Left cardiac atrium (tissue), 4 donors: ENCODE results near the gene SLIT3. TPM values are rescaled to one million over a fixed set of nuclear protein-coding genes. Genes with fewer than 3 reads are reported as not detected.
"Not testable (repeated sequence)": the region's sequence is repeated elsewhere in the genome, so short reads cannot be mapped to it uniquely, and the experiment has no call there.

ENCODE experiments used
- ATAC-seq, 2 donors: fragments of 200-7000 bp; cut with Tn5 transposase; one replicate each; pipeline ENCODE4 v1.9.1; 2020; ENCODE audit warnings: mild to moderate bottlenecking in 2 of 2, moderate library complexity in 2 of 2
- DNase-seq: peaks from one replicate; pipeline ENCODE4 v3.0.0-alpha.2; 2020
- intact Hi-C, 2 donors: fragments of 100-400 bp; cut with DNase I; formaldehyde crosslinking; loops; one replicate each; pipeline versions ENCODE4 v1.14.1 to v1.15.1; 2022 to 2023
- total RNA-seq, 2 donors: library from RNA; stranded (reverse); fragmentation: NEBNext Ultra II Directional; extraction: Animal tissue kit (Norgen Biotek cat#: 25700); gene quantifications; one replicate each; pipeline ENCODE4 v1.2.1, GENCODE V29; 2021
- donor health status: DM: no; HTN: yes; CAD: no.
- donor health status: DM: no; HTN: yes; CAD: no; lungs with severe emphysema.
- donor health status: DM: yes; HTN: yes; CAD: no.
- donor health status: Dilated cardiomyopathy.

Gene SLIT3
- total RNA-seq, 2 donors from 2014 or later: 71.1 to 117 TPM

DNA sequence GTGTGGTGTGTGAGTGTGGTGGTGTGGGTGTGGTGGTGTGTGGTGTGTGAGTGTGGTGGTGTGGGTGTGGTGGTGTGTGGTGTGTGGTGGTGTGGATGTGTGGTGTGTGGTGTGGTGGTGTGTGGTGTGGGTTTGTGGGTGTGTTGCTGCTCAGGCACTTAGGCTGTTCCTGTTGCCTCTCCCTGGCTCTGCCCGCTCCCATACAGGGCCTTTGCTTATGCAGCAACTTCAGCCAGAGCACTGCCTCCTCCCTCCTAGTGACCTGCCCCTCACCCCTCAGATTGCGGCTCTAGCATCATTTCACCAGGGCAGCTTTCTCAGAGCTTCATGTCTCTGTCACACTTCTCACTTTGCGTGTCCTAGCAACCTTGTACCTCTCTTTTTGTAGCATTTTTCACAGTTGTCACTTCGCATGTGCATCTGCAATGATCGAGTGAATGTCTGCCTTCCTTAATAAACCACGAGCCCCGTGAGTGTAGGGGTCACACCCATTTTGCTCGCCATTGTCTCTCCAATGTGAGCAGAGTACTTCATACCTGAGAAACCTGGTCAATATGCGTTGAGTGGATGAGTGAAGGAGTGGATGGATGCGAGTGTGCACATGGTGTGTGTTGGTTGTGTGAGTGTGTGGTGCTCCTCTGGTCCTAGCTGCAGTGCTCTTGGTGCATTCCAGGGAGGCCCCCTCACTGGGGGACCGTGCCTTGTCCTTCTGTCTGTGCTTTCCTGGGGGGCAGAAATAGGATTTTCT, 553.9 kb downstream of the SLIT3 start:
- ATAC-seq: no peak
- intact Hi-C loops: no loop called here
- no peak for DNase-seq

DNA sequence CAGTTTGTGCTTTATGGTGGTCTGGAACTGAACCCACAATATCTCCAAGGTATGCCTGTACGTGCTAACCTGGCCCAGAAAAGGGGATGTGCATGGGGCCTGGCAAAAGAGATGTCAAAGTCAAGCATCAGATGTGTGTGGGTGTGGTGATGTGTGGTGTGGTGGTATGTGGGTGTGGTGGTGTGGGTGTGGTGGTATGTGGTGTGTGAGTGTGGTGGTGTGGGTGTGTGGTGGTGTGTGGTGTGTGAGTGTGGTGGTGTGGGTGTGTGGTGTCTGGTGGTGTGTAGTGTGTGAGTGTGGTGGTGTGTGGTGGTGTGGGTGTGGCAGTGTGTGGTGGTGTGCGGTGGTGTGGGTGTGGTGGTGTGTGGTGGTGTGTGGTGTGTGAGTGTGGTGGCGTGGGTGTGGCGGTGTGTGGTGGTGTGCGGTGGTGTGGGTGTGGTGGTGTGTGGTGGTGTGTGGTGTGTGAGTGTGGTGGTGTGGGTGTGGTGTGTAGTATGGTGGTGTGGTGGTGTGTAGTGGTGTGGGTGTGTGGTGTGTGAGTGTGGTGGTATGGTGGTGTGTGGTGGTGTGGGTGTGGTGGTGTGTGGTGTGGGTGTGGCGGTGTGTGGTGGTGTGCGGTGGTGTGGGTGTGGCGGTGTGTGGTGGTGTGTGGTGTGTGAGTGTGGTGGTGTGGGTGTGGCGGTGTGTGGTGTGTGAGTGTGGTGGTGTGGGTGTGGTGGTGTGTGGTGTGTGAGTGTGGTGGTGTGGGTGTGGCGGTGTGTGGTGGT, 554.6 kb downstream of the SLIT3 start:
- intact Hi-C loops, ATAC-seq, DNase-seq: not testable (repeated sequence)

GRCh38 chr5:168743617-168744016, 557.3 kb downstream of the SLIT3 start:
- DNase-seq: no peak
- intact Hi-C loops: no loop called here
- no peak for ATAC-seq

- ATAC-seq, intact Hi-C loops, DNase-seq: not testable (repeated sequence)
Observed at GRCh38 chr5:168742311-168742710, 558.6 kb downstream of the SLIT3 start.

DNA sequence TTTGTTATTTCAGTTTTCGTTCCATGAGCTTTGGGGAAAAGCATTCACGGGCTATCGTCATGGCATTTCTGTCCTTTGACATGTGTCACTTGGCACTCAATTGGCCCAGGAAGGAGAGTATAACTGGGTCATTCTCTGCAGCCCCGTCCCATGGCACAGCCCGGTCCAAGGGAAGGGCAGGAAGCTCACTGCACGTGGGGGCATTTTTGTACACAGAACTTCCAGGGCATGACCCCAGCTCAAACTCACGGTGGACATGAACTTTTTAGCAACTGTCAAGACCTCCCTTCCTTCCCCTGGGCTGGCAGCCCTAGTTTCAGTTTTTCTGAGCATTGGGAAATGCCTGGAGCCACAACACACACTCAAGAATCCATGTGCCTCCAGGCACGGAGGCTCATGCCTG, 560.1 kb downstream of the SLIT3 start:
- ATAC-seq: peak; percentile 70 to 85
- peak; percentile 79 for DNase-seq
- intact Hi-C loops: no loop called here

GRCh38 chr5:168740092-168740800, 560.7 kb downstream of the SLIT3 start:
- DNase-seq: peak; percentile 39
- peak; percentile 42 to 43 for ATAC-seq
- intact Hi-C loops: no loop called here

DNA sequence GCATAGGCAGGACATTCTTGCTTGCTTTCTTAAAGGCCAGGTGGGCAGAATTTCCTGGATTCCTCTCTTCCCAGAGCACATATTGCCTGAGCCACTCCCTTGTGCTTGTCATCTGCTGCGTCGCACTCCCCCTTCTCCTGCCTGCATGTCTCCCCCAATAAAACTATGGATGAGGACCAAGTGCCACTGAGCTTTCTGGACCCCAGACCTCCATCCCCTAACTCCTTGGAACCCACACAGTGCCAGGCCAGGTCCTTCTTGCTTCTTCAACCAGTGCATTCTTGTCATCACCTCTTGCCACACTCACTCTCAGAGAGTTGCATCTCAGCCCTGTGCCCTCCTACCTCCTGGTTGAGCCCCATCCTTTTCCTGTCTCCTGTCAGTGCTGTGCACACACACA, 563.9 kb downstream of the SLIT3 start:
- DNase-seq (no peak), ATAC-seq (no peak)
- intact Hi-C loops: loop anchor here in 1 of 2 donors (5.0 kb wide), 1 partner anchor 140 kb away; no protein-coding TSS in a partner anchor

- DNase-seq (peak; percentile 40), ATAC-seq (peak; percentile 71 to 76)
- intact Hi-C loops: loop anchor here in 1 of 2 donors (5.0 kb wide), 1 partner anchor 141 kb away; no protein-coding TSS in a partner anchor
Observed at GRCh38 chr5:168736281-168736831, 564.6 kb downstream of the SLIT3 start.

- ATAC-seq: peak; percentile 83 to 85
- peak; percentile 79 for DNase-seq
- intact Hi-C loops: loop anchor here in 1 of 2 donors (5.0 kb wide), 1 partner anchor 143 kb away; no protein-coding TSS in a partner anchor
Observed at GRCh38 chr5:168734620-168735300, 566.2 kb downstream of the SLIT3 start.

GRCh38 chr5:168734119-168734518, 566.8 kb downstream of the SLIT3 start:
- intact Hi-C loops: no loop called here
- ATAC-seq: no peak
- DNase-seq: no peak

- no peak for ATAC-seq
- no peak for DNase-seq
Observed at GRCh38 chr5:168728546-168729211, 572.3 kb downstream of the SLIT3 start.

DNA sequence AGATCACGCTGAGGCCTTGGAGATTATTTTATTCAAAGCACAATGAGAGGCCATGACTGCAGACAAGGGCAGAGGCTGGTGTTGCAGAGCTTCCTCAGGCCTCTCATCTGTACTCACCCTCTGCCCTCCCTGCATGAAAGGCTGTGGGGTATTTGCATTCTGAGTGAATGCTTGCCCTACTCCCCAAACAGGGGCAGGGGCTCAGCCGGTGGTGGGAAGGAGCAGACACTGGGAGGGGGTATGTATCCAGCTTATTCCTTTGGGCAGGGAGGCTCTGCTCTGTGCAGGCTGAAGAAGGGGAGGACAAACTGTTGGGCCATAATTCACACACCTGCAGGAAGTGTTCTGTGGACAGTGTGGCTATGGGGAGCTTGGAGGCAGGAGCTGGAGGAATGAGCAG, 573.4 kb downstream of the SLIT3 start:
- DNase-seq (no peak), ATAC-seq (no peak)
- intact Hi-C loops: no loop called here

More at GRCh38 chr5:168728546-168729211, 572.3 kb downstream of the SLIT3 start:
- intact Hi-C loops: no loop called here

DNA sequence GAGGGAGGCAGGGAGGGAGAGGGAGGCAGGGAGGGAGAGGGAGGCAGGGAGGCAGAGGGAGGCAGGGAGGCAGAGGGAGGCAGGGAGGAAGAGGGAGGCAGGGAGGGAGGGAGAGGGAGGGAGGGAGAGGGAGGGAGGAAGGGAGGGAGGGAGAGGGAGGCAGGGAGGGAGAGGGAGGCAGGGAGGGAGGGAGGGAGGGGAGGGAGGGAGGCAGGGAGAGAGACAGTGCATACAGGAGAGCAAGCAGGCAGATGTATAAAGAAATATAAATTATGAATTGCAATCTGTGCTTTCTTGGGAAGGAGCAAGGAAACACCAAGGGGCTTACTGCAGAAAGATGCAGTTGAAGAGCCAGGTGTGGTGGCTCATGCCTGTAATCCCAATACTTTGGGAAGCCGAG, 574.6 kb downstream of the SLIT3 start:
- intact Hi-C loops: no loop called here
- no peak for DNase-seq
- ATAC-seq: no peak

GRCh38 chr5:168724227-168724626, 576.7 kb downstream of the SLIT3 start:
- DNase-seq: no peak
- ATAC-seq: no peak
- intact Hi-C loops: no loop called here

GRCh38 chr5:168723037-168723436, 577.9 kb downstream of the SLIT3 start:
- intact Hi-C loops: no loop called here
- no peak for ATAC-seq
- DNase-seq: no peak

DNA sequence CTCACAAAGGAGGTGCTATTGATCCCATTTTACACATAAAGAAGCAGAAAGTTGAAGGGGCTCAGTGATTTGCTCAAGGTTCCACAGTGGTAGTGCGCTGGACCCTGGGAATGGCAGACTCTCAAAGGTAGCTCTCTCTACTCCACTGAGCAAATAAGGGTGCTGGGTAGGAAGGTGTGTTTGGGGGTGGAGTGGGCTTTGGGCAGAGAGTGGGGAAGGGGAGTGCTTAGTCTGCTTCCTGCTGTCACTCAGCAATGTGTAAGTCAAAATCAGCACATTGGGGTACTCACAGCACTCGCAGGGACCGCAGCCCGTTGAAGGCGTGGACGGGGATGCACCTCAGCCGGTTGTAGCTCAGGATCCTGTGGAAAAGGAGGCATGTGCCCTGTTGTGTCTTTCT, 579.0 kb downstream of the SLIT3 start:
- intact Hi-C loops: no loop called here
- no peak for ATAC-seq
- no peak for DNase-seq

GRCh38 chr5:168721002-168721753, 579.8 kb downstream of the SLIT3 start:
- DNase-seq (no peak), ATAC-seq (no peak)
- intact Hi-C loops: no loop called here

DNA sequence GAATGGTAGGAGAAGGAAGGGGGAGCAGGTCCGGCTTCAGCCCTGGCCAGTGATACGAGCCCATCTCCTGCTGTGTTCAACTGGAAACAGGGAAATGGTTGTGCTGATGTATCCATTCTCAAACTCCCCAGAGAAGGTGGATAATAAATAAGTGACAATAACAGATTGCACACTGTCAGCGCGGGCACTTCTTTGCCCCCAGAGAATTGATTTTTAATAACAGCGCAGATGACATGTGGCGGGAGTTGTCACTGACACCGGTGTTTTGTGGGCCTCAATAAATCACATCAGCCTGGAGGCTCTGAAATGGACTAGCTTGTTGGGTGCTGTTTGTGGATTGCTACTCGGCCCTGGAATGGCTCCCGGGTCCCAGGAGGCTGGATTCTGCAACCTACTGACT, 580.4 kb downstream of the SLIT3 start:
- ATAC-seq: no peak
- DNase-seq: no peak
- intact Hi-C loops: no loop called here
